ENCODE results near the gene IQSEC1.

IQSEC1 gene

DNA sequence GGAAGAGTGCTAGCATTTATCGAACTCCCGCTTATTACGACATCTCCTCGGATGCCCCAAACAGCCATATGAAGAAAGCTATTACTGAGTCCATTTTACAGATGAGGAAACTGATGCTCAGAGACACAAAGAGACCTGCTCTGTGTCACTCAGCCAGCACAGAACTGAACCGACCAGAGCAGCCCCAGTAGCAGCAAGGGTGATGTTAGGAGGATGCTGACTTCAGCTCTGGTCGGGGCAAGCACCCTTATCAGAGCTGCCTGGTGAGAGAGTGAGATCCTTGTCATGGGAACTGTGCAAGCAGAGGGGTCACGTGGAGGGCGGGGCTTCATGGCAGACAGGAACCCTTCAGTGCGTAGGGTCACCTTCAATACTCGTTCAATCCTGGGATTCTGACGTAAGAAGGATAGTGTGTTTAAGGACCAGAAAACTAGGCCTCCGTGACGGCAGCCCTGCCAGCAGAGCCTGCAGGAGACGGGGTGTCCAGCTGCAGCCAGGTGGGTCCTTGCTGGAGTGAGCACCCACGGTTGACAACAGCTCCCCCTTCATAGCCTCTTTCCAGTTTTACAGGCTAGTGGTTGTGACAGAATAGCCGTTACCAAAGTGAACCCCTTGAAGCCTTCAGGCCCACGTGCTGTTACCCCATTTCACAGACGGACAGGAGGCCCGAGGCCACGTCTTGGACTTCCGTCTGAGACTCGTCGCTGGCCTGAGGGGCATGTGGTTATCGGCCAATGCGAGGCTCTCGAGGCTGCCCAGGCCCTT, 12.0 kb upstream of the IQSEC1 start:
- DNase-seq: no peak

DNA sequence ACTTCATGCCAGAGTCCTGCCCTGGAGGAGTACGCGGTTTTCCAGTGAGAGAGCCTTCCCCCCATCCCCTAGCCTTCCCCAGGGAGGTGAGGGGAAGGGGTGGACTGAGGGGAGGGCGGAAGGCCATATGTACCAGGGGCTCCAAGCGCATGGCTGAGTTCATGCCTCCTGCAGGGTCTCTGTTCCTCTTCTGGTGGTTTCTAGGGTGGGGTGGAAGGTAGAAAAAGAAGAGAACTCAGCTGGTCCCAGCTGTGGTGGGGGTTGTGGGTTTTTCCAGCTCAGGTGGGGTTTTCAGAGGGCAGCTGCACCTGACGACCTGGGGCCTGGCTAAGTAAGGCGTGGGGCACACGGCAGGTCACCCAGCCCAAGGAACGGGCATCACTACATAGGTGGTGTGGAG, 10.7 kb upstream of the IQSEC1 start:
- peak; percentile 25 for DNase-seq

DNA sequence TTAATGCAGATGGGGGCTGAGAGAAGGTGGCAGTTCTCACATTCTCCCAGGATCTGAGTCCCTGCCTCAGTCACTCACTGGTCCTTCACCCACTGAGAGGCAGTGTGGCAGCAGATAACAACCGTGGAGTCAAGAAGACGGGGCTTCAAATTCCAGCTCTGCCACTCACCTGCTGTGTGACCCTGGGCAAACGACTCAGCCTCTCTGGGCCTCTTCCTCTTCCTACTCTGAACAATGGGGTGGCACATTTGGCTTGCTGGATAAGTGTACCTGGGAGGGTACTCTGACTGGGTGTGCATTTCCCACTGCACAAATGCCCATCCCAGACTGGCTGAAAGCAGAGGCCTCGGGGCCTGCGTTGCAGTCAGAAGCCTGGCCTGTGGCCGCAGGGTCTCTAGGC, 10.0 kb upstream of the IQSEC1 start:
- DNase-seq: no peak

DNA sequence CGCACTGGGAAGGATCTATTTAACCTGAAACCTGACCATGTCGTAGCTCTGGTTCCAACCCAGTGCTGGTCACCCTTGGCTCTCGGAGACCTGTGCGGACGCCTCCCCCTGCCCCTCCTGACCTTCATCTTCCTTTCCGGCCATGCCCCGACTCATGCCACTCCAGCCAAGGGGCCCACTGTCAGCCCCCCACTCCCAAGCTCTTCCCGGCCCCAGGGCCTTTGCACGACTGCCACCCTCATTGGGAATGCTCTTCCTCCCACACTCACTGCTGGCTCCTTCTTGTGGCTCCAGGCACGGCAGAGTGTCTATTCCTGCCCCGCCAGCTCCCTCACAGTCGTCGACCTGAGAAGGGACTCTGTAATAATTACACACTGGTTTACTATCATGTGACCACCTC, 9.4 kb upstream of the IQSEC1 start:
- DNase-seq: no peak

DNA sequence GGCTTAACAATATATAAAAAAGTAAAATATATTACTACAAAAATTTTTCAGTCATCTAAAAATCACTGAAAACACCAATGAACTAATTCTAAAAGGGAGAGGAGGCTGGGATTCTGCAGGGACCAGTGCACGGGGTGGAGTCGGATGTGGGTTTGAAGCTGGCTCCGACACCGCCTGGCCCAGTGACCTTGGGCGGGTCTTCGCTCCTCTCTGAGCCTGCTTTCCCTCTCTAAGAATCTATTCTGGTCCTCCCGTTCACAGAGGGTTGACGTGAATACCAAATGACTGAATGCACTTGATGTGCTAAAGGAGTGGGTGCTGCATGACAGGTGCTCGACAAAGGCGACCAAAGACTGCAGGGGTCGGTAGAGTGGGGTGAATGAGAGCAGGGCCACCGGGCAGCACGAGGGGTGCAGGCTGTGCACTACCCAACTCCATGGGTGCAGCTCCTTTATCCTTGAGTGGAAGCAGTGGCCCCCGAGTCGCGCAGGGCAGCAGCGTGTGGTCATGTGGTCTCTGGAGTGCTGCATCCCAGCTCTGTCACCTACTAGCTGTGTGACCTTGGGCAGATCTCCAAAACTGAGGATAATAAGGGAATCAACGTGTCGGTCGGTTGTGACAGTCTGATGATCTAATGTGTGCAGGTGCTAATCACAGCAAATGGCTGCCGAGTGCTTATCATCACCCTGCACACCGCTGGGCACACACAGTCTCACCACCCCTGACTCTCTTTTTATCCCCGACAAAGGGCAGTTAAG, 8.6 kb upstream of the IQSEC1 start:
- no peak for DNase-seq

DNA sequence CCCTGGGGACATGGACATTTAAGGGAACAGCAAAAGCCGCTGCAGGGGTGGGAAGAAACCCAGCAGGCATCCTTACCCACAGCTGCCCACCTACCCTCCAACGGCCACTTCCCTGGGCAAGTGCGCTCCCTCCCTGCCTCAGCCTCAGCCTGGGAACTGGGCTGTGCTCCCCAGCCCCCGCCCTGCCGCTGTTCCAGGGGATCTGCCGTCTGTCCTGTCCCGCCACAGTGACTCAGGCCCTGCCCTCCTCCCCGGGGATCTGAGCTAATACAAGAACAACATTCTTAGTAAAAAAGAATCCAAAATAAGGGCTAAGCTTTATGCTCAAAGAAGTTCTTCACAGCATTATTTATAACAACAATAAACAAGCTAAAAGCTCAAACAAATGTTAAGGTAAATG, 7.4 kb upstream of the IQSEC1 start:
- no peak for DNase-seq

DNA sequence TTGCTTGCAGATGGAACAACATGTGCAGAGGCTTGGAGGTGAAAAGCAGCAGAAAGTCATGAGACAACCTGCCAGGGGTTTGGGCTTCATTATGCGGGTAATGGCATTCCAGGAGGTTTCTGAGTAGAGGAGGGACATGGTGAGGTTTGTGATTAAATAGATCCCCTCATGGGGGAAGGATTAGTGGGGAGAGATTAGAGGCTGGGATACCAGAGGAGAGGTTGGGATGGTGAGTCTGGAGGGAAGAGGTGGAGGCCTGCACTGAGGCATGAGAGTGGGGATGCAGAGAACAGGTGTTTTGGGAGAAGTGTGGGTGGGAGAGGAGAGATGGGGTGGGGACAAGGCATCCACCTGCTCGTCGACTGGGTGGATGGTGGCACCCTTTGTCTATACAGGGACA, 6.8 kb upstream of the IQSEC1 start:
- DNase-seq: no peak

DNA sequence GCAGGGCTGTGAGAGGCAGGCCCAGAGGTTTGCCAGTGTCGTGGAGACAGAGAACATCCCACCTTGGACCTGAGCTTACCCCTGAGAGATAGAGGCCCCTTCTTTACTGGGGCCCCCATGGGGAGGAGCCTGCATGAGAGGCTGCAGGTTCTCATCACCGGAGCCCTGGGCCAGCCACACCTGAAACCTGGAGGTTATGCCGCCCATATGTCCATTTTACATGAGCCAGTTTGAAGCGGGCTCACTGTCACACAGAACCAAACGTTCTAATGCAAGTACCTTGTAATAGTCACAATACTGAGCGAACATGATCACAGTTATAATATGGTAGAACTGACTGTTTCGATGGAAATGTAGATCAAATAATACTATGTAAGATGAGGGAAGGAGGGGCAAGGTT, 6.3 kb upstream of the IQSEC1 start:
- no peak for DNase-seq

DNA sequence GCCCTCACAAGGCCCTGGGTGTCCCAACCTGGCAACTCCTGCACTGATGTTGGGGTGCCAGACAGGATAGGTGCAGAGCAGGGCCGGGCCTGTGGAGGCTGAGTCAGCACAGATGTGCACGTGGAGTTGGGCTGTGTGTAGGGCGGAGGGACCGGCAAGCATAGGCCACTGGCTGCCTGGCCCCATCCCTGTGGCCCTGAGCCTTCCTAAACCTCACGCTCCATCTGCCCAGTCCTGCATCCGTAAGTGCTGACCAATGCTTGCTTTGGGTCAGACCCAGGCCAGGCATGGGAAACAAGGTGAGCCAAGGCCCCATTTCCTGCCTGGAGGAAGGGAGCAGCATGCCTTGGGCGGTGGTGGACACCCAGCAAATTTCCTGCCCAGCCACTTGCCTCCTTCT, 5.8 kb upstream of the IQSEC1 start:
- DNase-seq: peak; percentile 83

DNA sequence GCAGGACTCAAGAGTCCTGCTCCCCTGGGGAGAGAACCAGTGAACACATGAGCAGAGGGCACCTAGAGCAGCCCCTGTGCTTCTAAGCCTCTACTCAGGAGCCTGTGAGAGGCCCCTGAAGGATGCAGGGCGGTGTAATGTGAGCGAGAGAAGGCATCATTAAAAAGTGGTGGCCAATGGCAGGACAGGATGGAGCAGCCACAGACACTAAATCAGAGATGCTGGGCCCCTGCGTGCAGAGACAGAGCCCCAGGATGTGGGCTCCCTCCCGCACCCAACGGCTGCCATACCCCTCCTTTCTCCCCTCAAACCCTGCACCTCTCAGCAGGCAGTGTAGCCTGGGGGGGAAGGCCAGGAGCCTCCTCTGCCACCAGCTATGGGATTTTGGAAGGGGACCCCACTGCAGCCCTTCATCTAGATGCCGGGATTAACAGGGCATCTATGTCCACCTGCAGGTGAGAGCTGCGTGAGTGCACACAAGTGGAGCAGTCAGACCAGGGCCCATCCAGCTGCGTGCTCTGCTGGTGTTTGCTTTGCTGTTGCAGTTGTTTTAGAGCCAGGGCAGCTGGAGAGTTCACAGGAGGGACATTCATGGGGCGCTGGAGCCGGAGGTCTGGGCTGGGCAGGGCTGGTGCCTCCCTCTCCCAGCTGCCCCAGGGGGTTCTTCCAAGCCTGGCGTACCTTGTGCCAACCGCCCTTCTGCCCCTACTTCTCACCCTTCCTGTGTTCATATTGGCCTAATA, 5.1 kb upstream of the IQSEC1 start:
- peak; percentile 88 for DNase-seq

DNA sequence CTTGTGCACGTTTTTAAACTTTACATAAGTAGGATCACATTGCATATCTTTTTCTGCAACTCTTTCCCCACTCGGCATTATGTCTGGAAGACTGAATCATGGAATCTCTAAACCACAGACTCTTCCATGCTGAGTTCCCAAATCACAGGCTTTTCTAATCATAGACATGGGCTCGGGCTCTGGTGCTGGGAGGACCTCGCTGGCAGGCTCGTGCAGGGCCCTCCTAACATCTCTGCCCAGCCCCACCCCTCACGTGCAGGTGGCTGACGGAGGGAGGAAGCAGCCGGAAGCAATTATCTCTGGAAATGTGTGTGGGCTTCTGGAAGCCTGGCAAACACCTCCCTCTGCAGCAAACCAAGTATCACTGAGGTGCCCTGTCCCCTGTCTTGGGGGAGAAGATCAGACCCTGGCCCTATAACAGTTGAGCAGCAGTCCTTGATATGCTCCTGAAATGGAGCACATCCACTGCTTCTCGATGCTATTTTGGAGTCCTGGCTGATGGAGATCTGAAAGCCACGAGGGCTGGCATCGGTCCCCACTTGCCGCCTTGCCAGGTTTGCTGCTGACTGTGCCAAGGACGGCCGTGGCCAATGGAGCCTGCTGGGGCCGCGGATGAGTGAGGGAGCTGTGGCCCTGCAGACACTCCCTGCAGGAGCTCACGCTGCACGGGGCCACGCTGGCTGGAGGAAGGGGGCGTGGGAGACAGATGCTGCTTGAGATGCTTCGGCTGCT, 4.4 kb upstream of the IQSEC1 start:
- DNase-seq: peak; percentile 79

DNA sequence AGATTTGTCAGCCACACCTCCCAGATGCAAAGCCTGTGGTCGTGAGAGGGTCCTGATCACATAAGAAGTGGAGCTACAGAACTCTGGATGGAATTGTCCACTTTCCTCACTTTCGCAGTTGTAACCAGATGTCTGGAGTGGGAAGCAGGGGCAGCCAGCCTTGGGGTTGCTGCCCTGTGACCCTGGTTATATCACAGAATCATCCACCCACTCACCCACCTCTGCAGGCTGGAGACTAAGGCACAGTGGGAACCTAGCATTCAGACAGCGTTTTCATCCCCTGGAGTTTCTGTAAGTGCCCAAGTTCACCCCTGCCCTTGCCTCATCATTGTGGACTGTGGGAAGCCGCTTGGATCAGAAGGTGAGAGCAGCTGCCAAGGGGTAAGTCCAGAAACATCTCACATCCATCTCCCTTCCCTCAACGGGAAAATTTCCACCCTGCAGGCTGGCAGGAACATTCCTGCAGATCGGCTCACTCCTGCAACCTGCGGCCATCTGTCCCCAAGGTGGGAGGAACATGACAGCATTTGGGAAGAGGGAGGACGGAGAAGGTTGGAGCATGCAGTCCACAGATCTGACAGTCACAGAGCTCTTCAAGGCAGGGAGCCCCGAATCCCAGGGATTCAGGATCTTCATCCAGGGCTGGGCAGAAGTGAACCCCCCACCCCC, 2.9 kb upstream of the IQSEC1 start:
- no peak for DNase-seq

DNA sequence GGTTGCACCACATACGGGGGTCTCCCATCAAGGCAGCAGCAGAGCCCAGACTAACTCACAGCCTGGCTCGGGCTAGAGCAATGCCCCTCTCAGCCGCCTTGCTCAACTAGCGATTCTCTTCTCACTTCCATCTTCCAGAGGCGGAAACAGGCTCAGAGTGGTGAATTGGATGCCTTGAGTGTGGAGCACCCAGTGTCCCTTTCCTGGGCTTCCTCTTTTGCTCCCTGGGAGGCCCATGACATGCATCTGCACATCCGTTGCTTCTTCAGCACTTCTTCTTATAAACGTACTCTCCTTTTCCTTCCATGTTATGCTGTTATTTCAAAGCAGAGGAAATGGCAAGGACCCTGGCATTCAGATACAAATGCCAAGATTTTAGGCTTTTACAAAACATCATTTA, 2.1 kb upstream of the IQSEC1 start:
- DNase-seq: no peak

DNA sequence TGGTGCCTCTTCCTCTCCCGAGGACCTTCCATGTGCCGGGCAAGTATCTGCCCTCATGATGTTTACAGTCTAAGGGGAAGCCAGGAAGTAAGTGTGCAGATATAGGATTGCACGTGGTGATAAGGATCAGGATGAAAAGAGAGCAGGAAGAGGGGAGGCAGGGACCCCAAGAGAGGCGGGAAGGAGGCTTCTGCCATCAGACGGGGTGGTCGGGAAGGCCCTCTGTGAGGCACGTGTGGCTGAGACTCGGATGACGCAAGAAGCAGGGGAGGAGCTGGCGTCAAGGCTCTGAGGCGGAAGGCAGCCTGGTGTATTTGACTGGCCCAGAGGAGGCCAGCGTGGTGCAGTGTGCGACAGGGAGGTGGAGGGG, 762 bp upstream of the IQSEC1 start:
- no peak for DNase-seq

DNA sequence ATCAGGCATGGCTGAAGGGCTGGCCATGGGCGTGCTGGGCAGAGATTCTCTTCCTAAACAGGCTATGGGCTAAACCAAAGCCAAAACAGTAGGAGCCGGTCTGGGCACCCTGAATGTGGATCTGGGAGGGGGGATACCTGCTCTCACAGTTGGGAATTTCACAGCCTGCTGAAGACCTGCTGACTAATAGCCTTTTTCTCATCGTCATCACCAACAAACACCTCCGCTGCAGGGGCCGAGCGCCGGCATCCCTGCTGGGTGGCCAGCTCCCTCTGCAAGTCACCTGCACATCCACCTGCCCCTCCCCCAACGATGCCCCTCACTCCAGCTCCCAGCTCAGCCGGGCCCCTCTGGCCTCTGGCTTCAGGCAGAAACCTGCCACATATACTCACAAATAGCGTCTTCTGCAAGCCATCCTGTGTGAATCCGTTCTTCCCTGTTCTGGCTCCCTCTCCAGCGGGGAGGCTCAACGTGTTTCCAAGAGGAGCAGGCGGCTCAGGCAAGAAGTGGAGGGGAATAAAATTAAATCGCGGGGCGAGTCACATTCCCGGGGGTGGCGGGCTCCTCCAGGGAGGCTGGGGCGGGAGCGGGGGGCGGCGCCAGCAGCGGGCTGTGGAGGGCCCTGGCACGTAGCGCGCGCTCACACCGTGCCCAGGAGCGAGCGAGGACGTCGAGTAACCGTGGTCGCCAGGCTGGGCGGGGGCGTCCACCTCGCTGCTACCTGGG, 466 bp downstream of the IQSEC1 start:
- no peak for DNase-seq

DNA sequence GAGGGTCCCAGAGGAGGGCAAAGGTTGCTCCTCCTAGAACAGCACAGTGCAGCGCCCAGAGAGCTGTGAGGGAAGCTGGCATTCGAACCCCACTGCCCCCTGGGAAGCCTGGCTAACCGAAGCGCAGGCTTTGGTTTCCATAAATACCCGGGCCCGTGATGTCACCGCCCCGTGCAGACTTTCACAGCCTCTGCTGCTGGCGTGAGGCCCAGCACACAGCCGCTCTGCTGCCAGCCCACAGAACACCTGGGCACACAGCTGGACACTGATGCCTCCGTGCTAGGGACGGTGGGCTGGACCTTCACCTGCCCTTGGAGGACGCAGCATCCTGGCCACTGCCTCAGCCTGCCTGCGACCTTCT, 1.0 kb downstream of the IQSEC1 start:
- peak; percentile 97 for DNase-seq

DNA sequence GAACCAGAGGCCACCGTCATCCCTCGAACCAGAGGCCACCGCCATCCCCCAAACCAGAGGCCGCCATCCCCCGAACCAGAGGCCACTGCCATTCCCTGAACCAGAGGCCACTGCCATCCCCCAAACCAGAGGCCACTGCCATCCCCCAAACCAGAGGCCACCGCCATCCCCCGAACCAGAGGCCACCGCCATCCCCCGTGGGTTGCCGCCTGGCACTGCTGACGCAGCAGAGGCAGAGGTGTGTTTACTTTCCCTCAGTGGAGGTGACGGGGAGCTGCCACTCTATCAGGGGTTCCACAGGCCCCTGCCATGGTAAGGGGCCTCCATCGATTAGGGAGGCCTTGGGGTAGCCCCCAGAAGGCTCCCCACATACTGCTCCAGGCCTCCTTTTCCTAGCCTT, 1.5 kb downstream of the IQSEC1 start:
- DNase-seq: peak; percentile 55

DNA sequence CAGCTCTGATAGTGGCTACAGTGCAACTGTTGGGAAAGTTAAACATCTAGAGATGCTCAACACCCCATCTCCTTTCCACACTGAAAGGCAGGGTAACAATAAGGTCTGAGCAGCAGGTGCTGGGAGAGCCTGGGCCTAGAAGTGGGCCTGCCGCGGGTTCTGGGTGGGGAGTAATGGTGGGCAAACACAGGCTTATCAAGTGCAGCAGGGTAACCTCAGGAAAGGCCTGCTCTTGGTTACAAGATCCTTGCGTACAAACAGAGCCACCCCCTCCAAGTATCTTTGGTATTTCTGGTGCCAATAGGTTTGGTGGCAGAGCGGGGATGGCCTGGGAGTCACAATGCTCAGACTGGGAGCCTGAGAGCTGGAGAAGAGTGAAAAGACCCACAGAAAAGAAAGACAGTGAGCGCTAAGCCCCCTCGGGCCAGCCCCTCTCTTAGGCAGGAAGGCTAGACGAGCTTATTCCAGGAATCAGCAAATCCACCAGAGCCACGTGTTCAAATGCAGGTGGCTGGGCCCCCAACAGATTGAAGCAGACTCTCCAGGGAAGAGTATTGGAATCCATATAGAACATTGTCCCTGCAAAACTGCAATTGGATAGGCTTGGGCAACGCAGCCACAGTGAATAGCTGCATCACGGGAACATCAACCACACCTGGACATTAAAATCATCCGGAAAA, 2.7 kb downstream of the IQSEC1 start:
- no peak for DNase-seq

DNA sequence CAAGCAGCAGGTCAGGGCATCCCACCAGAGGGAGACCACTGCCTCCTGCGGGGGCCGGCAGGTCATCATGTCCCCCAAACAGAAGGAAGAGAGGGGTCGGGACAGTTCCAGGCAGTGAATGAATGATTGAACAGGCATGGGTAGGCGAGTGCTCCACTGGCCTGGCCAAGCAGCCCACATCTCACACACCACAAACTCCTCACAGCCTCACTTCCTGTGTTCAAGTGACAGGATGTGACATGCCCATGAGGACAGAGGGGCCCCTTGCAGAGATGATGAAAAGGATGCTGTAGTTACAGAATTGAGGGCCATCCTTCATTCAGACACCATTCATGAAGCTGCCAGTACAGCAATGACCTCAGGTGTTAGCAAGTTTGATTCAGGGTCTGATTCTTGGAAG, 3.7 kb downstream of the IQSEC1 start:
- DNase-seq: no peak

DNA sequence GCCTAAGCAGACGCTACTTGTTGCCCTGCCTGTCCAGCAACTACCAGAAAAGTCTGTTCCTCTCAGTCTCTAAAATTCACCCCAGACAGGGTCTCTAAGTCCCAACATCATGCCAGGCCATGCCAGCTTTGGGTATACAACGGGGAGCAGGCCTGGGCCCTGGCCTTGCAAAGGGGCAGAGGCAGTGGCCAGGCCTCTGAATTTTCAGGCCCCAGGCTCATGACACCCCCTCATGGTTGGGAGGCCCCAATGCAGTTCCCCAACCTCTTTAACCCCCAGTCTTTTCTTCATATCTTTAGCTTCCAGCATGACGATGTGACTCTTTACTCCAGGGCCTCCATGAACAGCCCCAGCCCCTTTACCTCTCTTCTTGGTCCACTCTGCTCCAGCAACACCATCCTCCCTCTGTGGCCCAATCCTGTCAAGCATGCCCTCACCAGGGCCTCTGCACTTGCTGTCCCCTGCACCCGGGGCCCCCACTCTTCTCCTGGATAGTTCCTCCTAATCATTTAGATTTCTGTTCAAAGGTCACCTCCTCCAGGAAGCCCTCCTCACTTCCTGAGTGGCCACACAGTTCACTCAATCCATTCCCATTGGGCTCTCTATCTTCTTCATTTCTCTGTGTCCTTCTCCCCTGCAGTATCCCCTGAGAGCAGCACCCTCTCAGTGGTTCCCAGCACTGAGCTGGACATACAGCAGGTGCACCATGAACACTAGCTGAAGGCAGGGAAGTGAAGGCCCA, 4.8 kb downstream of the IQSEC1 start:
- no peak for DNase-seq

DNA sequence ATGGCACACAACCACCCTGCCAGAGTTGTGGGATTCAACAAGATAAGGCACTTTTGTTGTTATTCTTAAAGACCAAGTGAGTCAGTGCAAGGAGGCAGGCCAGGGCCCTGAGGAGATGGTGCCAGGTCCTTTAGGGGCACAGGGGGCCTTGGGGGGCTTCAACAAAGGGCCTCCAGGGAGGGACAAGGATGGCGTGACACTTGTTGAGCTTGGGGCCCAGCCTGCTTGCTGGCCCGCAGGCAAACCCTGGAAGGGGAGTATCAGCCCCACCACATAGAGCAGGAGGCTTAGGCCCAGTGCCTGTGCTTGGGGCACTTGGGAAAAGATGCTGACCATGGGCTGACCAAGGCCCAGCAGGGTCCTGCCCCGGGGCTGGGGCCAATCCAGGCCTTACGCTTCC, 5.5 kb downstream of the IQSEC1 start:
- no peak for DNase-seq

Data from RPMI8226 (cell line).